Mesenteric fat pad (tissue), 1 donor: Measurements from ENCODE around the gene DRD5. TPM values are rescaled to one million over a fixed set of nuclear protein-coding genes. Genes with fewer than 3 reads are reported as not detected.

ENCODE experiments used
- DNase-seq: peaks from one replicate; pipeline ENCODE4 v3.0.0-alpha.2; 2020; ENCODE audit warnings: low spot score
- total RNA-seq: library from RNA; stranded (reverse); fragmentation: NEBNext Ultra II Directional; extraction: Animal tissue kit (Norgen Biotek cat#: 25700); gene quantifications from one replicate; pipeline ENCODE4 v1.2.1, GENCODE V29; 2021
- donor health status: DM: yes; HTN: yes; CAD: no.

DRD5 gene
- total RNA-seq, 1 donor from 2014 or later = not detected

DNA sequence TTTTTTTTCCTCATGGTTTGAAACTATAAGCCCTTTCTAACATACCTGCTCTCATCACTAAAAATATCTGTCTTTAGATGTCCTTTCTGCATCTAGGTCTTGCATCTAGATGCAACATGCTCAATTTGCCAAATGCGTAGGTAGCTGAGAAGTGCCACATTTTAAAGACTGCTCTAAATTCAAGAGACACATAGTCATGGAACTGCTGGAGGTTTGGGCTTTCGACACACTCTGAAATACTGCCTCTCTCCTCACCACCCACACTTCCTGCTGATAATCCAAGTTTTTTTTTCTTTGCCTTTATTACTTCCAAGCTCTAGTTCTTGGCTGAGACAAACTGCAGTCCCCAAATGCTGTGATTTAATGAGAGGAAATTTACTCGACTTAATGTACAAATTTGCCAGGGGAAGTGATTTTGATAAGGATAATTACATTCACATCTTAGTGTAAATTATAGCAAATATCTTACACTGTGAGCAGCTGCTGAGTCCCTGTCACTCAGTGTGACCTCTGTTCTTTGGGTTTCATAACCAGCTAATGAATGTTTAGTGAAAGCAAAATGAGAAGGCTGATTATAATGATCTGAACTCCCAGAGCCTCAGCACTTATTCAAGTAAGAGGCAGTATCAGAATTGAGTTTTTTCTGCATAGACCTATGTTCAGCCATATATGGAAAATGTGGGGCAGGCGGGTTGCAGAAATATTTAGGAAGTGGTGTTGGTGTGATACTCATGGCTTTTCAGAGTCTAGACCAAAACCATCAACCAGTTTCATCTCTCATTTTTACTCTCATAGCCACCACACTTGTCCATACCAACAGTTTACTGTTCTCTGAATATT lies 31.3 kb downstream of the DRD5 start:
- no peak for DNase-seq

DNA sequence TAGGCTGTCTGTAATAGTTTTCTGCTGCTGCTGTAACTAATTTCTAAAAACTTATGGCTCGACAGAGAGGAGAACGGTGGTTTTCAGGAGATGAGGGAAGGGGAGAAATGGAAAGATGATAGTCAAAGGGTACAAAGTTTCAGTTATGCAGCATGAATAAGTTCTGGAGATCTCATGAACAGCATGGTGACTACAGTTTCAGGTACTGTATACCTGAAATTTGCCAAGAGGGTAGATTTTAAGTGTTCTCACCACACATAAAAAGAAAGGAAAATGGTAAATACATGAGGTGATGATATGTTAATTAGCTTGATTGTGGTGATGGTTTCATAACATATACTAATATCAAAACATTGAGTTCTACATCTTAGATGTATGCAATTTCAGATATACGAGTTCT lies 34.9 kb downstream of the DRD5 start:
- no peak for DNase-seq

DNA sequence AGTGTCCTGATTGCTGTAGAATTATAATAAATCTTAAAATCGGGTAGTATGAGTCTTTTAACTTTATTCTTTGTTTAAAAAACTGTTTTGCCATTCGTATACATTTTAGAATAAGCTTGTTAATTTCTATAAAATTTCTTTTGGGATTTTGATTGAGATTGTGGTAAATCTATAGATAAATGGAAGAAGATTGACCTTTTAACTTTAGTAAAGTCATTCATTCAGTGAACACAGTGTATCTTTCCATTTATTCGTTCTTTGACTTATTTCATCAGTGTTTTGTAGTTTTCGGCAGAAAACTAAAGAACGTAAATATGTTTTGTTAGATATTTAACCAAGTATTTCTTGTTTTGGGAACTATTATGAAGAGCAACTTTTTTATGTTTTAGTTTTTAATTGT lies 38.9 kb downstream of the DRD5 start:
- DNase-seq = no peak

DNA sequence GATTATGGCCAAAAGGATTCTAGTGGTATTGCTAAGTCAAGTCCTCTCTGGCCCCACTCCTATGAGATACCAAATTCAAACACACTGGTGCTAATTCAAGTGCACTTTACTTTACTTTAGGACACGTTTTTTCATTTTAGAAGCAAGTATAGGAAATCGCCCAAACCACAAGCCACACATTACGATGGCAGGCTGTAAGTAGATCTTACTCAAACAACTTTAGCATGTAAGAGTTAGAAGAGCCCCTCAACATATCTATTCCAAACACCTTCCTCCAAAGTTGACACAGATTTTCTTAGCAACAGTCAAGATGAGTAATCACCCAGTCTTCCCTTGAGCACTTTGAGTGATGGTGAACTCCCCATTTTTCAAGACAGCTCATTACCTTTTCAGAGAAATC lies 43.6 kb downstream of the DRD5 start:
- no peak for DNase-seq

DNA sequence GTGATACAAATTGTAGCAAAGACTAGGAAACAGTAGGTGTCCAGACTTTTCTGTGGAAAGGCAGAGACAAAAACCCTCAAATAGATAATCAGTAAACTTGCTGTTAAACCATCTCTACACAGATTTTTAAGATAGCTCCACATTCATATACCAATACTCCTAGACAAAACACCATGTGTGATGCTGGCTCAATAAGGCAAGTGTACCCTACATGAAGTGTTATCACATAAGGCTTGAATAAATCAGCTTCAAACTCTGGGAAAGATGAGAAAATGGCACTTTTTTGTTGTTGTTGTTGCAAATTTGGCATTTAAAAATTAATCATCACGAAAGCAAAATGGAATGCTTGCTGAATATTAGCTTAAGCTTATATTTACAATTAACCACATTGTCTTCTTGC lies 45.1 kb downstream of the DRD5 start:
- DNase-seq = no peak

DNA sequence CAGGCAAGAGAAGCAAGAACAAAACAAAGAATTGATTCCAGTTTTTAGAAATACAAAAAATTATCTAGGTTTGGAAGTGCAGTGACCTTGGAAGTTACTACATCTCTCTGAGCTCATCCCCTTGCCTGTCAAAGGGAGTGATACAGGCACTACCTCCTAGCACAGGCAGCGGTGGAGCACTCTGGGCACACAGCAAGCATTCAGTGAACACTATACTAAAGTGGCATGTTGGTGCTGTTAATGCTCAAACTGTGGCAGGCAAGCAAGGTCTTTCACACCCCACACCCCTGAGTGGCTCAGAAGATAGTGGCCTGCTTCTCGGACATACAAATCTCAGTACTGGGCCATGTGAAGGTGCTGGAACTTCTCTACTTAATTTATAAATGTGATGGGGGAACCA lies 51.2 kb downstream of the DRD5 start:
- DNase-seq = no peak

DNA sequence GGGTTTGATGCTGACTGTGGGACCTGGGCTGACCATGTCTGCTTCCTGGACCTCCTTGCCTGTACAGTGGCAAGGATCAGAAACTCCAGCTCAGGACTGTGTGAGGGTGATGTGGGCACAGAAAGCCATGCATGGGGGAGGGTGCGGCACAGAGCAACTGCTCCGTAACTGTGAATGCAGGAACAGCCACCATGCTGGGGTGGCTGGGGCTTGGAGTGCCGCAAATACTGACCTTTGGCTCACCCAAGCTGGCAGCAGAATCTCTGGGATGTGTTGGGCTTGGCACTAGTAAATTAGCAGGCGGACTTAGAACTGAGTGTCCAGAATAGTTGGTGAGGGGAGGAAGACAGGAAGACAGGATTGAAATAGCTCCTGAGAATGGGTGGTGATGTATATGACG lies 52.0 kb downstream of the DRD5 start:
- no peak for DNase-seq

Other genes with a start within 250 kb of the DRD5 start
- 5.5 TPM for gene SLC2A9, start 239.9 kb downstream of the DRD5 start, total RNA-seq